Osteoblast (primary cell): ENCODE data around the gene NDST4. TPM values are rescaled to one million over a fixed set of nuclear protein-coding genes. Genes with fewer than 3 reads are reported as not detected.

ENCODE experiments used
- DNase-seq: peaks from one replicate; pipeline ENCODE4 v3.0.0; 2011; ENCODE audit warnings: low spot score, mixed read lengths; ENCODE audit not compliant: insufficient read length; ENCODE audit errors: missing footprints
- H2AFZ ChIP-seq: 2 replicates; pipeline ENCODE4 v1.6.0; 2011; ENCODE audit warnings: mild to moderate bottlenecking, low read length
- H3K27ac ChIP-seq: 2 replicates; pipeline ENCODE4 v1.5.1; 2011; ENCODE audit warnings: mild to moderate bottlenecking, low read depth, low read length, moderate library complexity
- H3K27me3 ChIP-seq: 2 replicates; pipeline ENCODE4 v1.6.0; 2012; ENCODE audit warnings: mild to moderate bottlenecking, control low read depth, inconsistent platforms, low read length, moderate library complexity; ENCODE audit not compliant: insufficient read depth
- H3K36me3 ChIP-seq: 2 replicates; pipeline ENCODE4 v1.5.1; 2011; ENCODE audit warnings: mild to moderate bottlenecking, low read length, control low read depth, moderate library complexity; ENCODE audit not compliant: insufficient read depth
- H3K4me1 ChIP-seq: 2 replicates; pipeline ENCODE4 v1.5.1; 2011; ENCODE audit warnings: mild to moderate bottlenecking, low read length, control low read depth, moderate library complexity; ENCODE audit not compliant: insufficient read depth
- H3K4me2 ChIP-seq: 2 replicates; pipeline ENCODE4 v1.6.0; 2011; ENCODE audit warnings: mild to moderate bottlenecking, low read length; ENCODE audit not compliant: insufficient read depth
- H3K4me3 ChIP-seq: fragments of 200-600 bp; sonication (generic); 3 replicates; pipeline ENCODE4 v1.5.1; 2012; ENCODE audit warnings: mild to moderate bottlenecking, low read length, inconsistent platforms; ENCODE audit not compliant: insufficient read depth
- H3K79me2 ChIP-seq: 2 replicates; pipeline ENCODE4 v1.6.0; 2012; ENCODE audit warnings: mild to moderate bottlenecking, low read length, control low read depth, inconsistent platforms; ENCODE audit not compliant: insufficient read depth
- H3K9me3 ChIP-seq: 2 replicates; pipeline ENCODE4 v1.5.1; 2011; ENCODE audit warnings: low read depth, low read length, control low read depth
- H4K20me1 ChIP-seq: 2 replicates; pipeline ENCODE4 v1.6.0; 2012; ENCODE audit warnings: mild to moderate bottlenecking, low read length, control low read depth; ENCODE audit not compliant: insufficient read depth
- CTCF ChIP-seq: IDR thresholded peaks from 2 replicates; pipeline ENCODE4 v1.5.1; 2011; ENCODE audit warnings: mild to moderate bottlenecking, low read depth, low read length, moderate library complexity; ENCODE audit errors: extremely low read depth
- total RNA-seq: library from RNA; depleted of rRNA; stranded (reverse); fragments of >200 nt; gene quantifications from 2 replicates; pipeline ENCODE4 v1.2.3, GENCODE V29; 2012

Gene NDST4
- total RNA-seq, 1 donor, result not detected

DNA sequence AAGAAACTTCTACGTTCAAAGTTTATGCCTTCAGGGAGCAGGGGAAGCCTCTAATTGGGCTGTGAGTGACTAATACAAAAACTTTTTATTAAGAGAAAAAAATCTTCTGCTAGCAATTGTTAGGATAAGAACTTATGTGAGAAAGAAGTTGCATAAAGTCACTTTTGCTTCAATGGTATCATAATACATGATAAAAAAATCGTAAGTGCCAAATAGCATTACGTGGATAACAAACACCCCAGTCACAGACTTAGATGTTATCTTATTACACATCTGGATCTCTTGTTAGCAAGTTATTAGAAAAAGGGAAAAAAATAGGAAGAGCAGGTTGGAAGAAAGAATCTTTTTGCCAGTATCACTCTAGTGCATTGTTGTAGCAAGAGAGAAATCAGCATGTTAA lies 4.2 kb upstream of the NDST4 start:
- H3K4me3 ChIP-seq, result no peak overlapping the region
- H3K9me3 ChIP-seq, result no peaks in the 10 kb centered on the region
- H2AFZ ChIP-seq, result no peak overlapping the region
- H3K4me2 ChIP-seq, result no peak overlapping the region
- no peaks in the 10 kb centered on the region for H4K20me1 ChIP-seq
- no peak overlapping the region for H3K27ac ChIP-seq
- DNase-seq, result no peak
- no peak for TF ChIP-seq CTCF
- H3K79me2 ChIP-seq, result no peaks in the 10 kb centered on the region
- no peaks in the 10 kb centered on the region for H3K36me3 ChIP-seq
- no peaks in the 10 kb centered on the region for H3K27me3 ChIP-seq
- H3K4me1 ChIP-seq, result no peaks in the 10 kb centered on the region

DNA sequence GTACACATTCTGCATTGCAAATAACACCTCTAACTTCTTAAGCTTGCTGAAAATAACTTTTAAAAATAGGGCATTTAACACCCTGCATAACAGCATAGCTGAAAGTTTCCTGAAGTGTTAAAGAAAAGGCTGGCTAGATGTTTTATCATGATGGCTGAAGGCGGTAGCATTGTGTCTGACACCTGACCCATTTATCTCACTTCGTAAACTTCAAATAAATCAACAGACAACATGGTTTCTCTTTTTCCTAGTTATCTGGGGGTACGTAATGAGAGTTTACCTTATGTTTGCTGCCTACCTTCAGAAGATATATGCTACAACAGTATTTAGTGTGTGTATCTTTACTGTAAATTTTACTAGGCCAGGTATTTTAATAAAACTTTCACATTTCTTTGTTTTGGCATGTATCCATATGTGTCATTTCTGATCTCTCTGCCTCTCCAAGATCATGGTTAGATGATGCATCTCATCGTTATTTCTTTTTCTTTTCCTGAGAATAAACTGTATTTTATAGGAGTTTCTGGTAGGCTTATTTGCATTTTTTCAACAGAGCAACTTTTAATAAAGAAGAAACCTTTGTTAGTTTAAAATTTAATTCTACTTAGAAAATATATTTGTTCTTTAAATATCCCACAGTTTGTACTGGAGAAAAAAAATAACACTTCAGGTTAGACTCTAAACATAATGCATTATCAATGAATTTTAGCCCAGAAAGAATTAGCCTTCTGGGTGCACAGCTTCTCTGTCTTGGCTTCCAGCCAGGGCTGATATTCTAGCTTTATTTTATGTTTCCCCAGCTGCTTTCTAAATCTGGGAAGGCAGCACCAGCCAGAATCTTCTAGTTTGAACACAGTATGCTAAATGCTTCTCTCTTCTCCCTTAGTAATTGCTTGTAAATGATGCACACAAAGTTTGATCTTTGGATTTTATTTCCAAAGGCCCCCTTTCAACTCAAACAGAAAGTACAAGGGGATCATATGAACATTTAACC lies 2.9 kb downstream of the NDST4 start:
- H3K79me2 ChIP-seq, result no peaks in the 10 kb centered on the region
- no peak for TF ChIP-seq CTCF
- DNase-seq, result no peak
- H3K4me1 ChIP-seq, result no peaks in the 10 kb centered on the region
- H3K27me3 ChIP-seq, result no peaks in the 10 kb centered on the region
- no peak overlapping the region for H2AFZ ChIP-seq
- no peaks in the 10 kb centered on the region for H4K20me1 ChIP-seq
- no peaks in the 10 kb centered on the region for H3K36me3 ChIP-seq
- no peak overlapping the region for H3K4me3 ChIP-seq
- H3K4me2 ChIP-seq, result no peak overlapping the region
- H3K9me3 ChIP-seq, result no peaks in the 10 kb centered on the region
- H3K27ac ChIP-seq, result no peak overlapping the region

DNA sequence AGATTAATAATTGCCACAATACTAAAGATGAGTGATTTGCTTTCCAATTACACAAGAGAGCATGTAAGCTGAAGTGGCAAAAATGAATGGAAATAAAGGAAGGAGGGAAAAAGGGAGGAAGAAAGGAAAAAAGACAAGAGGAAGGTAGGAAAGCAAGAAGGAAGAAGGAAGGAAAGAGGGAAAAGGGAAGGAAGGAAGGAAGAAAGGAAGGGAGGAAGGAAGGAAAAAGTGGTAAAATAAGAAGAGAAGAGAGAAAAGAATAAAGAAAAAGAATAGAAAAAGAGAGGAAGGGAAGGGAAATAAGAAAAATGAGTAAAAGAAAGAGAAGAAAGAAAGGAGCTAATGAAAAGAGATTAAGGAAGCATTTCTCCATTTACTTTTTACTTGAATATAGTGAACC lies 4.6 kb downstream of the NDST4 start:
- Histone ChIP-seq H3K4me2 (no peak overlapping the region), H3K4me1 (no peaks in the 10 kb centered on the region), H3K27ac (no peak overlapping the region), H3K36me3 (no peaks in the 10 kb centered on the region), H3K79me2 (no peaks in the 10 kb centered on the region), H2AFZ (no peak overlapping the region), H3K27me3 (no peaks in the 10 kb centered on the region), H3K4me3 (no peak overlapping the region), H4K20me1 (no peaks in the 10 kb centered on the region), H3K9me3 (no peaks in the 10 kb centered on the region)
- no peak for TF ChIP-seq CTCF
- DNase-seq, result no peak

GRCh38 chr4:115107411-115107810 lies 6.0 kb downstream of the NDST4 start:
- no peak overlapping the region for H3K4me3 ChIP-seq
- no peak overlapping the region for H3K4me2 ChIP-seq
- no peak overlapping the region for H2AFZ ChIP-seq
- no peaks in the 10 kb centered on the region for H3K4me1 ChIP-seq
- H3K27ac ChIP-seq, result no peak overlapping the region
- no peak for TF ChIP-seq CTCF
- H4K20me1 ChIP-seq, result no peaks in the 10 kb centered on the region
- no peaks in the 10 kb centered on the region for H3K9me3 ChIP-seq
- no peak for DNase-seq
- H3K27me3 ChIP-seq, result no peaks in the 10 kb centered on the region
- no peaks in the 10 kb centered on the region for H3K36me3 ChIP-seq
- no peaks in the 10 kb centered on the region for H3K79me2 ChIP-seq
